Measurements from ENCODE around the gene SYT9. TPM values are rescaled to one million over a fixed set of nuclear protein-coding genes. Genes with fewer than 3 reads are reported as not detected.

The SYT9 gene
- total and polyA plus RNA-seq, 8 donors = 0.10 to 0.89 (median 0.31) TPM; not detected in 3

GRCh38 chr11:7454854-7455253, 203.2 kb downstream of the SYT9 start:
- Histone ChIP-seq H3K27ac (no peak overlapping the region), H3K4me1 (peaks cover 0 to 8% (median 1%) of the 10 kb centered on the region in 4 donors), H3K36me3 (no peaks in the 10 kb centered on the region), H3K27me3 (no peaks in the 10 kb centered on the region), H3K4me3 (no peak overlapping the region), H3K9me3 (no peaks in the 10 kb centered on the region)
- no peak for TF ChIP-seq POLR2A (IDR thresholded peaks at IDR 0.05)
- no peak for TF ChIP-seq POLR2AphosphoS5 (IDR thresholded peaks at IDR 0.05)
- TF ChIP-seq CTCF (IDR thresholded peaks at IDR 0.05) = no peak
- TF ChIP-seq EP300 (IDR thresholded peaks at IDR 0.05) = no peak
- WGBS, 5 donors = 67 to 76% (median 71%) methylated on average over 2 of the region's 2 CpGs
- intact Hi-C loops (cut with DNase I; ENCODE audit: low total_unique reads) = no loop called here
- no peak for DNase-seq

GRCh38 chr11:7457211-7457610, 205.5 kb downstream of the SYT9 start:
- no peak for DNase-seq
- Histone ChIP-seq H3K9me3 (no peaks in the 10 kb centered on the region), H3K27me3 (no peaks in the 10 kb centered on the region), H3K4me3 (no peak overlapping the region), H3K36me3 (no peaks in the 10 kb centered on the region), H3K4me1 (peaks cover 0 to 3% (median 0%) of the 10 kb centered on the region in 4 donors), H3K27ac (no peak overlapping the region)
- 67 to 94% (median 81%) methylated on average over 1 of the region's 1 CpG for WGBS, 5 donors
- no peak for TF ChIP-seq POLR2AphosphoS5 (IDR thresholded peaks at IDR 0.05)
- no peak for TF ChIP-seq EP300 (IDR thresholded peaks at IDR 0.05)
- TF ChIP-seq CTCF (IDR thresholded peaks at IDR 0.05) = no peak
- no peak for TF ChIP-seq POLR2A (IDR thresholded peaks at IDR 0.05)
- intact Hi-C loops (cut with DNase I; ENCODE audit: low total_unique reads) = no loop called here

GRCh38 chr11:7462706-7463105, 211.0 kb downstream of the SYT9 start:
- 86 to 95% (median 88%) methylated on average over 1 of the region's 1 CpG for WGBS, 5 donors
- no peaks in the 10 kb centered on the region for H3K9me3 ChIP-seq
- intact Hi-C loops (cut with DNase I; ENCODE audit: low total_unique reads) = no loop called here
- TF ChIP-seq POLR2A (IDR thresholded peaks at IDR 0.05) (no peak), CTCF (IDR thresholded peaks at IDR 0.05) (no peak), POLR2AphosphoS5 (IDR thresholded peaks at IDR 0.05) (no peak), EP300 (IDR thresholded peaks at IDR 0.05) (no peak)
- no peak overlapping the region for H3K27ac ChIP-seq
- no peak for DNase-seq
- no peaks in the 10 kb centered on the region for H3K4me1 ChIP-seq
- no peaks in the 10 kb centered on the region for H3K36me3 ChIP-seq
- H3K27me3 ChIP-seq = no peaks in the 10 kb centered on the region
- no peak overlapping the region for H3K4me3 ChIP-seq

- TF ChIP-seq POLR2A (IDR thresholded peaks at IDR 0.05) (no peak), CTCF (IDR thresholded peaks at IDR 0.05) (no peak), EP300 (IDR thresholded peaks at IDR 0.05) (no peak), POLR2AphosphoS5 (IDR thresholded peaks at IDR 0.05) (no peak)
- Histone ChIP-seq H3K27ac (no peak overlapping the region), H3K27me3 (no peaks in the 10 kb centered on the region), H3K9me3 (no peaks in the 10 kb centered on the region), H3K4me3 (no peak overlapping the region), H3K36me3 (peaks cover 0 to 13% (median 0%) of the 10 kb centered on the region in 4 donors), H3K4me1 (no peaks in the 10 kb centered on the region)
- no peak for DNase-seq
- intact Hi-C loops (cut with DNase I; ENCODE audit: low total_unique reads) = no loop called here
- 83 to 88% (median 86%) methylated on average over 2 of the region's 2 CpGs for WGBS, 5 donors
These were observed 215.9 kb downstream of the SYT9 start for GRCh38 chr11:7467652-7468051.

Measured in stomach (tissue), 9 donors.